IMR-90 (cell line): ENCODE data around the gene PIAS3.

Experiments used
- BHLHE40 ChIP-seq: fragments of 150-350 bp; IDR thresholded peaks from 2 replicates; pipeline ENCODE4 v1.6.1; 2016; ENCODE audit warnings: mild to moderate bottlenecking, low read depth, low read length
- CEBPB ChIP-seq: IDR thresholded peaks from 2 replicates; pipeline ENCODE4 v1.6.1; 2012; ENCODE audit warnings: low read depth, low read length, improper control_type of control experiment
- CTCF ChIP-seq: conservative IDR thresholded peaks from 2 replicates; pipeline ENCODE4 v1.5.1; 2012; ENCODE audit warnings: mild to moderate bottlenecking, low read depth, low read length, improper control_type of control experiment
- FOS ChIP-seq: fragments of 150-350 bp; IDR thresholded peaks from 2 replicates; pipeline ENCODE4 v1.6.1; 2016; ENCODE audit warnings: low read depth, low read length
- MAFK ChIP-seq: IDR thresholded peaks from 2 replicates; pipeline ENCODE4 v1.6.1; 2012; ENCODE audit warnings: low read depth, low read length, improper control_type of control experiment
- POLR2A ChIP-seq: IDR thresholded peaks from 2 replicates; pipeline ENCODE4 v1.6.1; 2012; ENCODE audit warnings: mild to moderate bottlenecking, low read depth, low read length
- RAD21 ChIP-seq: IDR thresholded peaks from 2 replicates; pipeline ENCODE4 v1.6.1; 2012; ENCODE audit warnings: low read length, improper control_type of control experiment
- SMC3 ChIP-seq: fragments of 150-350 bp; IDR thresholded peaks from 2 replicates; pipeline ENCODE4 v1.6.1; 2016; ENCODE audit warnings: low read depth, mild to moderate bottlenecking, antibody characterized with exemption, low read length, moderate library complexity
- TF ChIP-seq, protein P1 (sequence below): fragments of 150-350 bp; IDR thresholded peaks from 2 replicates; pipeline ENCODE4 v1.6.1; 2017; ENCODE audit warnings: mild to moderate bottlenecking, antibody characterized with exemption, low read length, low read depth

- TF ChIP-seq CTCF, result no peak
- TF ChIP-seq, protein P1, sequence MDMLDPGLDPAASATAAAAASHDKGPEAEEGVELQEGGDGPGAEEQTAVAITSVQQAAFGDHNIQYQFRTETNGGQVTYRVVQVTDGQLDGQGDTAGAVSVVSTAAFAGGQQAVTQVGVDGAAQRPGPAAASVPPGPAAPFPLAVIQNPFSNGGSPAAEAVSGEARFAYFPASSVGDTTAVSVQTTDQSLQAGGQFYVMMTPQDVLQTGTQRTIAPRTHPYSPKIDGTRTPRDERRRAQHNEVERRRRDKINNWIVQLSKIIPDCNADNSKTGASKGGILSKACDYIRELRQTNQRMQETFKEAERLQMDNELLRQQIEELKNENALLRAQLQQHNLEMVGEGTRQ, result no peak
- TF ChIP-seq BHLHE40, result no peak
- no peak for TF ChIP-seq POLR2A
- TF ChIP-seq MAFK, result no peak
- no peak for TF ChIP-seq FOS
- no peak for TF ChIP-seq SMC3
- no peak for TF ChIP-seq RAD21
- no peak for TF ChIP-seq CEBPB
These were observed 32.3 kb upstream of the PIAS3 start for GRCh38 chr1:145891143-145891542.
